Left ventricle myocardium inferior (tissue), 1 donor: ENCODE results near the gene NDST3. TPM values are rescaled to one million over a fixed set of nuclear protein-coding genes. Genes with fewer than 3 reads are reported as not detected.

Experiments used
- DNase-seq: peaks from one replicate; pipeline ENCODE4 v3.0.0-alpha.2; 2020
- H3K27ac ChIP-seq: fragments of 200-600 bp; replicated peaks from 2 replicates; pipeline ENCODE4 v1.8.0; 2021
- H3K27me3 ChIP-seq: fragments of 200-600 bp; 2 replicates; pipeline ENCODE4 v1.8.0; 2021; ENCODE audit warnings: low read depth
- H3K36me3 ChIP-seq: fragments of 200-600 bp; 2 replicates; pipeline ENCODE4 v1.8.0; 2021
- H3K4me1 ChIP-seq: fragments of 200-600 bp; 2 replicates; pipeline ENCODE4 v1.8.0; 2021
- H3K4me3 ChIP-seq: fragments of 200-600 bp; 2 replicates; pipeline ENCODE4 v1.8.0; 2021; ENCODE audit warnings: mild to moderate bottlenecking, moderate library complexity
- H3K9me3 ChIP-seq: fragments of 200-600 bp; replicated peaks from 2 replicates; pipeline ENCODE4 v1.8.0; 2021
- CTCF ChIP-seq: fragments of 200-600 bp; IDR thresholded peaks from 2 replicates; pipeline ENCODE4 v1.8.0; 2021; ENCODE audit warnings: antibody characterized with exemption, mild to moderate bottlenecking, borderline replicate concordance
- intact Hi-C: fragments of 100-400 bp; cut with micrococcal nuclease; formaldehyde crosslinking; loops from one replicate; pipeline ENCODE4 v1.11.0; 2022
- total RNA-seq: library from RNA; stranded (reverse); fragmentation: NEBNext Ultra II Directional; extraction: Animal tissue kit (Norgen Biotek cat#: 25700); gene quantifications from one replicate; pipeline ENCODE4 v1.2.1, GENCODE V29; 2021
- donor health status: DM: no; HTN: yes; CAD: no; lungs with severe emphysema.

The NDST3 gene
- total RNA-seq, 1 donor from 2014 or later, result not detected

GRCh38 chr4:118190903-118191302 is 156.6 kb downstream of the NDST3 start:
- intact Hi-C loops, result no loop called here
- Histone ChIP-seq H3K36me3 (no peaks in the 10 kb centered on the region), H3K4me3 (no peak overlapping the region), H3K27ac (no peak overlapping the region), H3K9me3 (peaks cover 13% of the 10 kb centered on the region), H3K4me1 (no peaks in the 10 kb centered on the region), H3K27me3 (no peaks in the 10 kb centered on the region)
- no peak for TF ChIP-seq CTCF
- DNase-seq, result no peak

- Histone ChIP-seq H3K9me3 (peaks cover 15% of the 10 kb centered on the region), H3K27ac (no peak overlapping the region)
- DNase-seq, result no peak
Measured at GRCh38 chr4:118193421-118193820, 159.1 kb downstream of the NDST3 start.

GRCh38 chr4:118206627-118207026 is 172.3 kb downstream of the NDST3 start:
- Histone ChIP-seq H3K27ac (no peak overlapping the region), H3K9me3 (peaks cover 17% of the 10 kb centered on the region), H3K4me1 (no peaks in the 10 kb centered on the region), H3K4me3 (no peak overlapping the region), H3K36me3 (no peaks in the 10 kb centered on the region), H3K27me3 (no peaks in the 10 kb centered on the region)
- intact Hi-C loops, result no loop called here
- DNase-seq, result no peak
- no peak for TF ChIP-seq CTCF

More at GRCh38 chr4:118193421-118193820, 159.1 kb downstream of the NDST3 start:
- TF ChIP-seq CTCF, result no peak
- intact Hi-C loops, result no loop called here
- no peak overlapping the region for H3K4me3 ChIP-seq
- H3K4me1 ChIP-seq, result no peaks in the 10 kb centered on the region
- H3K27me3 ChIP-seq, result no peaks in the 10 kb centered on the region
- H3K36me3 ChIP-seq, result no peaks in the 10 kb centered on the region

- Histone ChIP-seq H3K9me3 (no peaks in the 10 kb centered on the region), H3K36me3 (no peaks in the 10 kb centered on the region), H3K27ac (no peak overlapping the region), H3K4me3 (no peak overlapping the region), H3K27me3 (no peaks in the 10 kb centered on the region), H3K4me1 (no peaks in the 10 kb centered on the region)
- intact Hi-C loops, result no loop called here
- no peak for DNase-seq
- no peak for TF ChIP-seq CTCF
Measured at GRCh38 chr4:118213101-118213500, 178.8 kb downstream of the NDST3 start.

- Histone ChIP-seq H3K27me3 (no peaks in the 10 kb centered on the region), H3K9me3 (no peaks in the 10 kb centered on the region), H3K4me1 (no peaks in the 10 kb centered on the region), H3K4me3 (no peak overlapping the region), H3K27ac (no peak overlapping the region), H3K36me3 (no peaks in the 10 kb centered on the region)
- intact Hi-C loops, result no loop called here
- no peak for TF ChIP-seq CTCF
- no peak for DNase-seq
Measured at GRCh38 chr4:118215826-118216225, 181.5 kb downstream of the NDST3 start.
